Activated CD4-positive, alpha-beta T cell treated with anti-CD3 and anti-CD28 coated beads for 48 hours (primary cell): ENCODE results near the gene SLC15A3.
"Not testable (repeated sequence)": the region's sequence is repeated elsewhere in the genome, so short reads cannot be mapped to it uniquely, and the experiment has no call there.

Experiments
- DNase-seq: peaks from one replicate; pipeline ENCODE4 v3.0.0-alpha.2; 2020

SLC15A3 gene

DNA sequence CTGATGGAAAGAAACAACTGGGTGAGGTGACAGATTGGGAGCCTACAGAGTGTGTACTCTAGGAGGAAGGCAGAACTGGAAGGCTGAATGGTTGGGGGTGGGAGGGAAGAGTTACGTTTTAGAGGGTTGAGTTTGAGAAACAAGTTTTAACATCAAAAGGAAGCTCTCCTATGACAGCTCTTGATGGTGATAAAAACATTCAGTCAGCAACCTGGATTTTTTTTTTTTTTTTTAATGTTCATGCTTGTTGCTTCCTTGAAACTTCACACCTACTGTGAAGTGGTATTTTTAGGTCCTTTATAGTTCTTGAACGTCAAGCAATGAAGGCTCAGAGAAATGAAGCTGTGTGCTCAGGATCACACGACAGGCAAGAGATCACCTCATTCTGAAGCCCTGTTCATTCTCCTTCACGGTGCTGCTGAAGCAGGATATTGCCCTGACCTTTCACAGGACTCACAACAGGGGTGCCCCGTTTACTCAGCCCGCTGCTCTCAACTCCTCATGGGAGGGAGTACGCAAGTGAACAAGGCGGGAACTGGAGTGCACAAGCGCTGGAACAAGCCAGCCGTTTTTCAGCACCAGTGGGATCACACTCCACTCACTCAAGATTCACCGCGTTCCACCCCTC lies 39.6 kb downstream of the SLC15A3 start:
- peak; percentile 22 for DNase-seq

- DNase-seq = no peak
Observed at GRCh38 chr11:60910711-60911380, 41.1 kb downstream of the SLC15A3 start.

DNA sequence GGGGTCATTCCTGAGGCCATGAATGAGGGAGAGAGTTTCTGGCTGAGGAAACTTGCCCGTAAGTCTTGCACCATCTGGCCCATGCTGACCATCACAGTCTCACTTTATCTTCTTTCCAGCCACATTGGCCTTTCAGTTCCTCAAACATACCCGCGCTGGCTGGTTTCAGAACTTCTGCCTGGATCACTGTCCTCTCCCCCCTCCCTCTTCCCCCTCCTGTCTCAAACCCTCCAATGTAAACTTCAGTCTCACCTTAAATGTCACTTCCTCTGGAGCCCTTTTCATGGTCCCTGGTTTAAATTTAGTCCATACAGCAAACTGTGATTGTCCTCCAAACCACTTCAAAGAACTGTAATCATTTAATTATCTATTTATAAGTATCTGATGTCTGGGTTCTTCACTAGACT lies 41.7 kb downstream of the SLC15A3 start:
- DNase-seq = no peak

DNA sequence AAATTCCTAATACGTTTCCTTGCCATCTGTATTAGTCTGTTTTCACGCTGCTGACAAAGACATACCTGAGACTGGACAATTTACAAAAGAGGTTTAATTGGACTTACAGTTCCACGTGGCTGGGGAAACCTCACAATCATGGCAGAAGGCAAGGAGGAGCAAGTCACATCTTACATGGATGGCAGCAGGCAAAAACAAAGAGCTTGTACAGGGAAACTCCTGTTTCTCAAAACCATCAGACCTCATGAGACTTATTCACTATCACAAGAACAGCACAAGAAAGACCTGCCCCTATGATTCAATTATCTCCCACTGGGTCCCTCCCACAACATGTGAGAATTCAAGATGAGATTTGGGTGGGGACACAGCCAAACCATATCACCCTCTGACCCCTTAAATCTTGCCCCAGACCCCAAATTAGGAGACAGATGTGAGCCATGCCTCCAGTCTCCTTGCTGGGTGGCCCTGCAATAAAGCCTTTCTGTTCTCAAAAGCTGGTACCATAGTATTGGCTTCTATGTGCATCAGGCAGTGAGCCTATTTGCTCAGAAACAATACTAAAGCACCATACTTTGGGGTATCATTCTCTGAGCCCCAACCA lies 42.2 kb downstream of the SLC15A3 start:
- DNase-seq = not testable (repeated sequence)

- DNase-seq = no peak
Observed at GRCh38 chr11:60908803-60909202, 43.2 kb downstream of the SLC15A3 start.

DNA sequence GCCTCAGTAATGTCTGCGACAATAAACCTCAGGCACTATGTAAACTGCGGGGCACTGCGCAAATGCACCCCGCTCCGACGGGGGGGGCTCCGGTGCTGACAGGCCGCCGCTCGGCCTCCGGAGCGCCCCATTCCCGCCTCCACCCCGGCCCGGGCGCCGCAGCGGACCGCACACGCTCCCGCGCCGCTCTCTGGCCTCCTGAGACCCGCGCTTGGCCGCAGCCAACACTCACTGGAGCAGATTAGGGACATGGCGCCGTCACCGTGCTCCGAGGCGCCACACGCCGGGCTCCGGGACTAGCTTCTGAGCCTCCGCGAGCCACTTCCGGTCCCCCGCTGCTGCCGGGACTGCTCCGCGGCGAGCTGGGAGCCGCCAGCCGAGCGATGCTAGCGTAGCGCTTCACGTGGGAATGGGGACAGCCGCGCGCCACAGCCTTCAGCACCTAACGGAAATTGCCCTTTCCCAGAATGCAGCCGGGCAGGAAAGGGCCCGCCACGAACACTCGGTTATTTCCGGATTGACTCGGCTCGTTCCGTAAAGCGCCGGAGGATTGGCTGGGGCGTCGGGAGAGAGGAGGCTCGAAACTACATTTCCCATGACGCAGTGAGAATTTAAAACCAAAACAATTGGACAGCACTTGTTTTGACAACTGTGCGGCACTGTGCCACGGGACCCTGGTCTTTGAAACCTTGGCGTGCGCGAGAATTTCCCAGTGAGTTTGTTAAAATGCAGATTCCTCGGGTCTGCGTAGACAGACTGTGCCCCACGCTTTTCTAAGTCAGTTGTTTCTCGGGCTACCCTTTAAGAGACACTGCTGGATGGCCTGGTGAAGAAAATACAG lies 45.6 kb downstream of the SLC15A3 start, which contains the start of gene PRPF19:
Gene PRPF19, minus strand, starts transcription at position 454 of the 841 bp plus-strand sequence. Its CDS starts 203 bp downstream, at position 251.
- DNase-seq = peak; percentile 99

DNA sequence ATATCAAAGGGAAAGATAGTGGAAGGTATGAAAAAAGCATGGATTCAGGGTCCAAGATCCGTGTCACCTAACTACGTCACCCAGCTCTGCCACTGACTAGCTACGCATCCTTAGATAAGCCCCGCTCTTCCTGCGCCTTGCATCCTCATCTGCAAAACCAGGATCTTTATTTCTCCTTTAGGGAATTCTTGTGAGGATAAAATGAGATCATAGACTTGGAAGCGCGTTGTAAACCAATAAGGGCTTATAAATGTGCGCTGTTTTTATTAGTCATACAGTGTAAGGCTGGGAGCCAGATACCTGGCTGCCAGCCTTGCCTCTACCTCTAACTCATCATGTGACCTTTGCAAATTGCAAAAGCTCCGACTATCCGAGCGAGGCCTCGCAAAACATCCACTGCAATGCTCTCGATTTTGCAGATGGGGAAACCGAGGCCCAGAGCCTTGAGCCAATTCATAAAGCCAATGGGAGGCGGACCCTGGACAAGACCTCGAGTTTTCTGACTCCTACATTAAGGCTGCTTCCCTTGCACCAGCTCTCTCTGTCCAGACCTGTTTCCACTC lies 46.3 kb downstream of the SLC15A3 start:
- DNase-seq = peak; percentile 30

- DNase-seq = no peak
Observed at GRCh38 chr11:60905047-60905446, 46.9 kb downstream of the SLC15A3 start.

- DNase-seq = no peak
Observed at GRCh38 chr11:60902625-60903024, 49.4 kb downstream of the SLC15A3 start.

GRCh38 chr11:60900673-60901404 lies 51.1 kb downstream of the SLC15A3 start:
- no peak for DNase-seq

- DNase-seq = no peak
Observed at GRCh38 chr11:60899977-60900376, 52.0 kb downstream of the SLC15A3 start.

- DNase-seq = peak; percentile 40
Observed at GRCh38 chr11:60899046-60899936, 52.7 kb downstream of the SLC15A3 start.

DNA sequence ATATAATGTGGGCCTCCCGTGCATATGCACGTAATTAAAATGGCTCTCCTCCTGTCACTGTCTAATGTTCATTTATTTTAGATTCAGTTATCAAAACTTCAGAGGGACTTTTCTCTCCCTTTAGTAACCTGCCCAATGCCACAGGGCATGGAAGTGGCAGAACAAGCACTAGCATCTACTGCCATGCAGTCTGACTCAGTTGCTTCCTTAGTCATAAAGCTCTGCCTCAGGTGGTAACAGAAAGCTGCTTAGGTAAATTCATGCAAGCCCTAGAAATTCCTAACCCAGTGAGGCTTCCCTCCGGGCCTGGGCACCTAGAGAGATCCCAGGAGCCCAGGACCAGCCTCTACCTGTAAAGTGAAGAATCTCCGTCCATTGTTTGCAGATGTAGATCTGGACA lies 54.5 kb downstream of the SLC15A3 start:
- DNase-seq = no peak

GRCh38 chr11:60895687-60896086 lies 56.3 kb downstream of the SLC15A3 start:
- no peak for DNase-seq

- DNase-seq = no peak
Observed at GRCh38 chr11:60891103-60891741, 60.8 kb downstream of the SLC15A3 start.

GRCh38 chr11:60890696-60891095 lies 61.3 kb downstream of the SLC15A3 start:
- DNase-seq = no peak

DNA sequence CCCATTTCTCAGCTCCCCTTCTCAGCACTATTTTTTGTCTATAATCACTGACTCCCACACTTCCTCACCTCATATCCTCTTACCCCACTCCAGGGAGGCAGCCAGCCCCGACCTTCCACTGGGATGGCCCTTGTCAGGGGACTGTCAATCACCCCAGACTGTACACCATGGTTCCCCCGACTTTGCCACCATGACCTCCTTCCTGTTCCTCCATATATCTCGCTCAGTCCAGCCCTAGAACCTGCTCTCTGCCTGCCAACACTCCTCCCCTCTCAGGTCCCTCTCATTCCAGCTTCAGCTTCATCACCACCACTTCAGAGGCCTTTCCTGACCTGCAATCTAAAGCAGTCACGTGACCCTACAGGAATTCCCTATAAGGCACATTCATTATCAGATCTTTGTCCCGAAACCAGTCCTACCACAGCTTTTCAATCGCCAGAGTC lies 62.1 kb downstream of the SLC15A3 start:
- no peak for DNase-seq

GRCh38 chr11:60887556-60887955 lies 64.4 kb downstream of the SLC15A3 start:
- peak; percentile 51 for DNase-seq
